Stimulated activated CD4-positive, alpha-beta T cell treated with anti-CD3 and anti-CD28 coated beads, TNF-alpha, amount 100 ng/mL, for 24 hours (primary cell): ENCODE data around the gene PPP1R37.
"Not testable (repeated sequence)": the region's sequence is repeated elsewhere in the genome, so short reads cannot be mapped to it uniquely, and the experiment has no call there.

Experiments used
- DNase-seq, 3 experiments: peaks; one replicate each; pipeline ENCODE4 v3.0.0-alpha.2; 2020; ENCODE audit warnings: low read depth in 3 of 3

Gene PPP1R37

DNA sequence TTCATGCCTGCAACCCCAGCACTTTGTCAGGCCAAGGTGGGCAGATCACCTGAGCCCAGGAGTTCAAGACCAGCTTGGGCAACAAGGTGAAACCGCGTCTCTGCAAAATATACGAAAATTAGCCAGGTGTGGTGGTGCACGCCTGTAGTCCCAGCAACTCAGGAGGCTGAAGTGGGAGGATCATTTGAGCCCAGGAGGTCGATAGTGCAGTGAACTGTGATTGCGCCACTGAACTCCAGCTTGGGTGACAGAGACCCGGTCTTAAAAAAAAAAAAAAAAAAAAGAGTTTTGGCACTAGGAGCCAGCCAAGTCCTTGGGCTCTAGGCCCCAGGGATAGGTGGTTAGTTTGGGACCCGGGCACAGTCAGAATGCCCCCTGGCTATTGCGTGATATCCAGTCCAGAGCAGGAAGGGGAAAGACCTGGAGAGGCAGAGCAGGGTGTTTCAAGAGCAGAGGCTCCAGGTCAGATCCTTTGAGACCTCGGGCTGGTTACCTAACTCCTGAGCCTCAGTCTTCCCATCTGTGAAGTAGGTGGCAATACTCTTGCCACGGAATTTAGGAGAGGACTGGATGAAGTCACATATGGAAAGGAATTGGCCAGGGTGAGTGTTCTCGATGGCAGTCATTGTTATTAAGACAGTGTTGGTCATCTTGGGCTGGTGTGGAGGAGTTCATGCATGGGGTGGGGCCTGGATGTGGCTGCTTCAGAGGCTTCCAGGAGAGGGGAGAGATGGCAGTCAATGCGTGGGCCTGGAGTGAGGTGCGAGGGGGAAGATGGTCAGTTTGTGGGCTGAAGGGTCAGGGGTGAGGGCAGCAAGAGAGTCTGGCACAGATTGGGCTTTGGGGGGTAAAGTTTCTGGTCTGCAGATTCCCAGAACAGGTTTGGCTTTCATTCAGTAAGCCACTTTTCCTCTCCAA is 2.8 kb downstream of the PPP1R37 start:
- no peak for DNase-seq

DNA sequence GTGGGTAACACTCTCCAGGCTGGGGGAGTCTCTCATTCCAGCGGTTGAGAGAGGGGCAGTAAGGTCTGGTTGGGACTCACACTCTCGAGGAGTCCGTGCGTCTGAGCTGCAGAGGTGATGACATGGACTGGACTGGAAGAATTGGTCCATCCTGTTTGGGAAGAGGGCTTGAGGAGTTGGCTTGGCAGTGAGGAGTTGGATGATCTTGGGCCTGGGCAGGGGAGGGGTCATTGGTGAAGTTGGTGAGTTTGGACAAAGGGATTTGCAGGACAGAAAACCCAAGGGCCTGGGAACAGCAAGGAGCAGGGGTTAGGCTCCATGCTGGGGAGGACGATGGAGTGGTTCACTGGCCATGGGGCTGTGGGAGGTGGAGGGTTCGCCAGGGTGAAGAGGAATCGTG is 3.7 kb downstream of the PPP1R37 start:
- no peak for DNase-seq

- no peak for DNase-seq
Observed at GRCh38 chr19:45097450-45097775, 4.4 kb downstream of the PPP1R37 start.

DNA sequence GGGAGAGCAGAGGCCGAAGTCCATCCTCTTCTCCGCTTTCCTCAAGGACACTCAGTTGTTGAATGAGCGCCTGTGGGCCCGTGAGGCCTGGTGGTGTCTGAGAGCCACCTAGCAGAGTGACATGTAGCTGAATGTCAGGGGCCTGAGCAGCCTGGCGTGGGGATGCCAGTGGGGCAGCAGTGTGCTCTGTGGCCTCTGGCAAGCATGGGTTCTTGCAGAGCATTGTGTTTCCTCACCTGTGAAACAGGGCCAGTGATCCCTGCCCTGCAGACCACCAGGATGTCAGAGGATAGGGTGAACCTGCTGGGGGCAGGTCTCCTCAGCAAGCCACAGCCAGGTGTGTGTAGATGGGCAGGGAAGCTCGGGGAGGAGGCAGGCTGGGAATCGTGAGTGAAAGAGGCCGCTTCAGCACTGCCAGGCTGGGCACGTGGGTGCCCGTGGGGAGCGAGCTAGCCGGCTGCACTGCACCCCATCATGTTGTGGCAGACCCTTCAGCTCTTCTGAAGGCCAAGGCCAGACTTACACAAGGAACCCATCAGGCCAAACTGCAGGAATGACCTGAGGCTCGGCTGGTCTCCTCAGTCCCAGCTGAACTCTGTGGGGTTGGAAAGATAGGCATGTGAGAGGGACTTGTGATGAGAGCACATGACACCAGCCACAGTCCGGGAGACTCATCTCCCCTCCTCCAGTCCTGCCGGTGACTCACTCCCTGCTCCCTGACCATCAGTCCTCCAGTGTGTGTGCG is 5.0 kb downstream of the PPP1R37 start:
- DNase-seq, result no peak

DNA sequence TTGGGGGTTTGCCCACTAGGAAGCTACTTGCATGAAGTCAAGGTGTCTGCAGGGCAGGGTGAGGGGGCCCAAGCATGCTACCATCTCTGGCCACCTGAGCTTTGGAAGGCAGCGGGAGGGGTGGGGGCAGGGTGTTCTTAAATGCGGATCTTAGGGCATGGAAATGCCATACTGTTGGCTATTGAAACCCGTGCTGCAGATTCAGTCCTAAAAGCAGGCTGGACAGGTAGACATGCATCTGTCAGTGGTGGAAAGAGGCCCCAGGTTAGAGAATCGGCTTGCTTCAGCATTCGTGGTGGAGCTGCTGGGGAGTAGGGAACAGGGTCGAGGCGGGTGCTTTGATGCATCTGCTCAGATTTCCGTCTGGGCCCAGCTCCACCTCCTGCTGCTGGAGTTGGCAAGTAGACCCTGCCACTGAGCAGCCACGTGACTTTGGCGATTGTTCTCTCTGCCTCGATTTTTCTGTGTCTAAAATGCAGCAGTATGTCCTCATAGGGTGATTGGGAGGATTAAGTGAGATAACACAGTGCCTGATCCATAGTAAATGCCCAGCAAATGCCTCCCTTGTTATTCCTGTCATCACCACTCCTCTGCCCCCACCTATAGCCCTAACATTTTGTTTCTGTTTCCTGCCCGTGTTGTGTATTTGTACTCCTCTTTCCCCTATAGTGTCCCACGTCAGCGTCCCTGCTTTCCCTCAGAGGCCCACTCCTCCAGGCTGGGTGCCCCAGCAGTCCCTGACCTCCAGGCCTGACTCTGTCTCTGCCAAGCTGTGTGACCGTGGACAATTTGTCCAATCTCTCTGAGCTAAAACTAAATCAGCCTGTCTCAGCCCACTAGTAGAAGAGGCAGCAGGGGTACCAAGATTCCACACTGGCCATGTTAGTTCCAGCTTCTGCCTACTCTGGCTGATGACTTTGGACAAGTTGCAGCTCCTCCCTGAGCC is 5.8 kb downstream of the PPP1R37 start:
- DNase-seq, result no peak

DNA sequence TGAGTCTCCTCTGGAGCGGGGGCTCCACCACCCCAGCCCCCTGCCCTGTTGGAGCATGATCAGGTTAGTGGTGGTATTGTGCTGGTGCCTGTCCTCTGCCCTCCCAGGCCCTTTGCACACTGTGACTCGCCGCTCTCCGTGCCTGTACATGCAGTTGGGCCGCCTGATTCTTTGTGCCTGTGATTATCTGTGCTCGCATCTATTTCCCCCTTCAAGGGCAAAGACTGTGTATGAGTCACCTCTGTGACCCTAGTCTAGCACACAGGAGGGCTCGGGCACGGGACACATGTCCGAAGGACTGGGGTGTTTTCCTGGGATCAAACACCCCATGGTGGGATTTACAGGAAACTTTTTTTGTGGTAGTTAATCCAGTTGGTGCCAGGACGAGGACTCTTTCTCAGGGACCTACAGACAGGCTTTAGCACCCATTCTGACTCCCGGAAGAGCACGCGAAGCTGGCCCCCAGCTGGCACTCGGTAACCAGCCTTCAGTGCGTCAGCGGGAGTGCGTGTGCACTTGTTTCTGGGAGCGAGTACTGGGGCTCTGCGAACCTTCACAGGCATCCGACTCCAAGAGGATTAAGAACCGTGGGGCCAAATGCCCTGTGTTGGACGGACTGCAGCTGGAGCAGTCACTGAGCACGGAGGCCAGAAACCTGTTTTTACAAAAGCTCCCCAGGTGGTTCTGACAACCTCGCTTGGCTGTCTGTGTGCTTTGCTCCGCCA is 6.7 kb downstream of the PPP1R37 start:
- no peak for DNase-seq

GRCh38 chr19:45100201-45100600 is 7.2 kb downstream of the PPP1R37 start:
- no peak for DNase-seq

DNA sequence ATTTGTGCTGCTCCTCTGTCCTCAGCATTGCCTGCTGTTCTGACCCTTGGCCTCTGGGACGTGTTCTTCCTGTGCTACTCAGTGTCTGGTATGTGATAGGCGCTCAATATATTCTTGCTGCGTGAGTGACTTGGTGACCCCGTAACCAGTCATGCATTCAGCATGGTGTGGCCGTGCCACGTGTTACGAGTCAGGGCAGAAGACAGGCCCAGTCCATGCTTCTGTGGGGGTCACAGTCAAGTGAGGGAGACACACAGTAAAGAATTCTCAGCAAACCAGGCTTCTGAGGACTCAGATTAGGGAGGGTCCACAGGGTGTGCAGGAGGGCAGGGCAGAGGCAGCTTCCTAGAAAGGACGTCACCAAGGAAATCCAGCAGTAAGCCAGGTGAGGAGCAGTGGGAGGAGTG is 7.9 kb downstream of the PPP1R37 start:
- no peak for DNase-seq

- no peak for DNase-seq
Observed at GRCh38 chr19:45101806-45102205, 8.8 kb downstream of the PPP1R37 start.

- no peak for DNase-seq
Observed at GRCh38 chr19:45102481-45102880, 9.5 kb downstream of the PPP1R37 start.

- DNase-seq, result no peak
Observed at GRCh38 chr19:45103156-45103507, 10.2 kb downstream of the PPP1R37 start.

GRCh38 chr19:45103508-45104319 is 10.7 kb downstream of the PPP1R37 start:
- DNase-seq, result no peak

- DNase-seq, result no peak
Observed at GRCh38 chr19:45104658-45105349, 11.8 kb downstream of the PPP1R37 start.

- DNase-seq, result not testable (repeated sequence)
Observed at GRCh38 chr19:45106363-45106762, 13.4 kb downstream of the PPP1R37 start.

GRCh38 chr19:45107621-45108150 is 14.7 kb downstream of the PPP1R37 start:
- no peak for DNase-seq

GRCh38 chr19:45110851-45111266 is 17.9 kb downstream of the PPP1R37 start:
- no peak for DNase-seq

GRCh38 chr19:45112111-45112827 is 19.3 kb downstream of the PPP1R37 start:
- DNase-seq, result no peak

- DNase-seq, result no peak
Observed at GRCh38 chr19:45113628-45114027, 20.6 kb downstream of the PPP1R37 start.

DNA sequence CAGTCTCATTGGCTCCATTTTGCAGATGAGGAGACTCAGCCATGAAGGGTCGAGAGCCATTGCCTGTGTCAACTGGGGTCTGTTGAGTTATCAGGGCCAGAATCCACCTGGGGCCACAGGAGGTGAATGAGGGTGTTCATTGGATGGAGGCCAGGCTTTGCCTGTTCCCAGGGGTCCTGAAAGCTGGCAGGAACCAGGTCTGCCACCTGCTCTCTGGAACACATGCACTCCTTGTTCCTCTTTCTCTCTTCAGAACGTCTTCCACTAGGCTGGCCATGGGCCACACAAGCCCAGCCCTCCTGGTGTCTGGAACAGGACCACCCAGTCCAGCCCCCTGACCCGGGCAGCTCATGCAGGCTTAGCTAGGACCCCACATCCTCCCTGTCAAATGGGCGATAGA is 21.1 kb downstream of the PPP1R37 start:
- DNase-seq, result no peak
